ENCODE data around the gene LMO7. TPM values are rescaled to one million over a fixed set of nuclear protein-coding genes. Genes with fewer than 3 reads are reported as not detected.

Gene LMO7
- total and polyA plus RNA-seq, 2 of the 13 experiments (the other 11 are each of a cell fraction or from before 2014, with no cell fraction given) = 34.0 to 121 TPM

- Histone ChIP-seq H3K36me3 (replicated peaks in 1 of 2; ENCODE audit: control insufficient read depth in 1 of 2, insufficient read depth in 2 of 2, low read length in 2 of 2) (no peaks in the 10 kb centered on the region), H3K4me1 (ENCODE audit: insufficient read depth, low read length) (peaks cover 15% of the 10 kb centered on the region), H2AFZ (ENCODE audit: low read length) (no peak overlapping the region), H3K4me2 (ENCODE audit: low read depth, low read length) (no peak overlapping the region), H4K20me1 (ENCODE audit: insufficient read depth, low read length) (no peaks in the 10 kb centered on the region), H3K27ac (ENCODE audit: extremely low read length, insufficient read depth, low read length) (peak overlapping the region; percentile 52), H3K79me2 (ENCODE audit: insufficient read depth, low read length) (no peaks in the 10 kb centered on the region), H3K27me3 (ENCODE audit: control insufficient read depth in 1 of 2, insufficient read depth in 2 of 2, low read length in 2 of 2) (no peaks in the 10 kb centered on the region; a peak in 1 of 5 replicates), H3K9ac (ENCODE audit: insufficient read depth, low read depth, low read length) (no peak overlapping the region), H3K4me3 (replicated peaks in 1 of 3; ENCODE audit: insufficient read depth in 1 of 3, low read depth in 2 of 3, low read length in 3 of 3) (no peak overlapping the region), H3K9me3 (ENCODE audit: low read length) (no peaks in the 10 kb centered on the region)
- no TSS peak for BruUV-seq (replicated peaks)
- ChIA-PET POLR2A (no interaction called here), CTCF (ENCODE audit: low intra/inter-chr PET ratio, low total read pairs) (no interaction called here)
- DNase-seq (ENCODE audit: low spot score) (peak; percentile 41), FAIRE-seq (no peak), ATAC-seq (peak; percentile 92)
- 95% methylated on average over 1 of the region's 1 CpG for WGBS (ENCODE audit: low lambda C conversion rate)
- intact Hi-C loops (cut with micrococcal nuclease; ENCODE audit: unreplicated experiment) (no loop called here), in situ Hi-C loops (cut with HindIII; ENCODE audit: extremely low pct_ligation_motif_present, low pct_unique_long_range_greater_than_20kb) (no loop called here)
- peak; percentile 28; the same call in 1 of the 2 replicates for TF ChIP-seq TBX3 (IDR thresholded peaks at IDR 0.05; ENCODE audit: borderline replicate concordance)
- no peak for TF ChIP-seq DBP (CRISPR knock-in tag; IDR thresholded peaks at IDR 0.05; ENCODE audit: not compliant biosample characterization)
- 0 out of 2 replicates have a peak, but pooled peaks have one; percentile 37 for TF ChIP-seq PITX1 (CRISPR knock-in tag; IDR thresholded peaks at IDR 0.05)
- peak; percentile 69; the same call in 1 of the 2 replicates for TF ChIP-seq ZNF281 (CRISPR knock-in tag; IDR thresholded peaks at IDR 0.05; ENCODE audit: borderline replicate concordance)
- TF ChIP-seq NCOA2 (CRISPR knock-in tag; IDR thresholded peaks at IDR 0.05) = peak; percentile 44
- 0 out of 2 replicates have a peak, but pooled peaks have one; percentile 28 for TF ChIP-seq FOXK1 (CRISPR knock-in tag; IDR thresholded peaks at IDR 0.05; ENCODE audit: borderline replicate concordance, low read depth)
- peak; percentile 98 for TF ChIP-seq ZNF18 (CRISPR knock-in tag; IDR thresholded peaks at IDR 0.05; ENCODE audit: insufficient replicate concordance)
- TF ChIP-seq CENPT (CRISPR knock-in tag; IDR thresholded peaks at IDR 0.05; ENCODE audit: low read depth) = no peak
- peak; percentile 33; the same call in 1 of the 2 replicates for TF ChIP-seq NR2C2 (CRISPR knock-in tag; IDR thresholded peaks at IDR 0.05; ENCODE audit: borderline replicate concordance)
- TF ChIP-seq MED1 (CRISPR knock-in tag; IDR thresholded peaks at IDR 0.05) = no peak
- peak; percentile 50; the same call in 1 of the 2 replicates for TF ChIP-seq ZMYM4 (CRISPR knock-in tag; IDR thresholded peaks at IDR 0.05)
- TF ChIP-seq NR2F1 (CRISPR knock-in tag; IDR thresholded peaks at IDR 0.05) = peak; percentile 47 to 78; a peak in 3 of 4 replicates
- peak; percentile 82 for TF ChIP-seq HNF4A (CRISPR knock-in tag; IDR thresholded peaks at IDR 0.05)
- peak; percentile 59; the same call in 1 of the 2 replicates for TF ChIP-seq NR2F6 (IDR thresholded peaks at IDR 0.05)
- TF ChIP-seq NR2F6 (CRISPR knock-in tag; IDR thresholded peaks at IDR 0.05) = peak; percentile 75
- TF ChIP-seq RARA (CRISPR knock-in tag; IDR thresholded peaks at IDR 0.05) = peak; percentile 69
- TF ChIP-seq CBX1 (IDR thresholded peaks at IDR 0.05; ENCODE audit: low read depth) = no peak
- peak; percentile 52 for TF ChIP-seq SALL1 (CRISPR knock-in tag; IDR thresholded peaks at IDR 0.05)
- no peak for TF ChIP-seq SOX13 (IDR thresholded peaks at IDR 0.05)
- TF ChIP-seq SOX13 (CRISPR knock-in tag; conservative IDR thresholded peaks at IDR 0.05 in 1 of 2, IDR thresholded peaks at IDR 0.05 in 1 of 2) = 0 out of 4 replicates have a peak, but pooled peaks of 1 of the 2 experiments have one; percentile 11
- TF ChIP-seq ZNF652 (CRISPR knock-in tag; IDR thresholded peaks at IDR 0.05; ENCODE audit: borderline replicate concordance, low read depth) = no peak
- TF ChIP-seq PPARG (CRISPR knock-in tag; conservative IDR thresholded peaks at IDR 0.05) = peak; percentile 62; the same call in 1 of the 2 replicates
These were observed 43.3 kb downstream of the LMO7 start for GRCh38 chr13:75679459-75679858.

Data from HepG2 (cell line).